Activated T-helper 1 cell treated with anti-CD3 and anti-CD28 coated beads, Interleukin-12 subunit alpha, Interleukin-12 subunit beta, Interleukin-2, Interleukin-4 antibody, amounts not matched to agents 30 ng/mL and 10 ng/mL and 1 ng/mL, durations not matched to agents 14 hours and 24 hours and 36 hours (primary cell): ENCODE results near the gene GAREM2. TPM values are rescaled to one million over a fixed set of nuclear protein-coding genes. Genes with fewer than 3 reads are reported as not detected.

ENCODE experiments used
- DNase-seq: peaks from one replicate; pipeline ENCODE4 v3.0.0; 2021; ENCODE audit warnings: low spot score
- H3K27ac Mint-ChIP-seq: one replicate; pipeline ENCODE4 v1.8.0; 2021; ENCODE audit warnings: mild to moderate bottlenecking, mixed read lengths
- H3K27me3 Mint-ChIP-seq: one replicate; pipeline ENCODE4 v1.8.0; 2022; ENCODE audit warnings: mild to moderate bottlenecking, moderate library complexity, mixed read lengths; ENCODE audit not compliant: insufficient read depth
- H3K36me3 Mint-ChIP-seq: one replicate; pipeline ENCODE4 v1.8.0; 2021; ENCODE audit warnings: low read depth, mixed read lengths
- H3K4me1 Mint-ChIP-seq: one replicate; pipeline ENCODE4 v1.8.0; 2021; ENCODE audit warnings: low read depth, mixed read lengths
- H3K4me3 Mint-ChIP-seq: one replicate; pipeline ENCODE4 v1.8.0; 2021; ENCODE audit warnings: mild to moderate bottlenecking, moderate library complexity, mixed read lengths
- H3K9me3 Mint-ChIP-seq: one replicate; pipeline ENCODE4 v1.8.0; 2021; ENCODE audit warnings: mixed read lengths
- intact Hi-C: fragments of 100-400 bp; cut with micrococcal nuclease; formaldehyde crosslinking; loops from one replicate; pipeline ENCODE4 v1.15.1; 2024
- total RNA-seq: library from RNA; stranded (reverse); gene quantifications from 2 replicates; pipeline ENCODE4 v1.2.3, GENCODE V29; 2022

The GAREM2 gene
- total RNA-seq, 1 donor from 2014 or later, result 6.1 TPM

DNA sequence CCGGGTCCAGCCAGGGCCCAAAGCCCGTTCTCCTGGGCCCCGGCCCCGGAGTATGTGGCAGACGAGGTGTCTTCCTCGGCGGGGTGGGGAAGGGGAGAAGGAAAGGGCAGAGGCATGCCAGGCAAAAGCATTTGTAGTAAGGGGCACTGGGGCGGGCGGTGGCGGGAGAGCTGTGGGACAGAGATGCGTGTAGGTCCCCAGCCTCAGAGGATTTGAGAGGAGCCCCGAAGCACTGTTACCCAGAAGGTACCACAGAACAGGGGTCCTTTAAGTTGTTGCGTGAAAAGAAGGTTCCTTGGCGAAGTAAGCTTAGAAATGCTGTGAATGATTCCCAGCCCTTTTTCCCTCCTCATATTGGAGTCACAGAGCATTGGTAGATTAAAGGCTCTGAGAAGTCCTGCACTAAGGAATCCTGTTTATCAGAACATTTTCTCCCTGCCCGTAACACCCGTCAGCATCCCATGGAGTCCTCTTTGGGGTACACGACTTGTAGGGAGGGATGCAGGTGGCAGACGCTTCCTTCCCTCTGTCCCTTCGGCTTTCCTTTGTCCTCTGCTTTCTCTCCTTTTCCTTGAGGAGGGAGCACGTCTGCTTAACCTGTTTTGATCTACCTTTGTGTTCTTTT is 12.5 kb downstream of the GAREM2 start:
- H3K4me3 Mint-ChIP-seq, result peak overlapping the region; percentile 81
- H3K9me3 Mint-ChIP-seq, result no peaks in the 10 kb centered on the region
- DNase-seq, result no peak
- peak overlapping the region; percentile 52 for H3K27ac Mint-ChIP-seq
- H3K36me3 Mint-ChIP-seq, result no peaks in the 10 kb centered on the region
- H3K4me1 Mint-ChIP-seq, result peaks cover 8% of the 10 kb centered on the region
- peaks cover 17% of the 10 kb centered on the region for H3K27me3 Mint-ChIP-seq
- intact Hi-C loops, result loop anchor here (1.0 to 2.0 kb wide), 2 partner anchors 59 to 145 kb away; partner anchors contain the start of genes HADHA and HADHB

DNA sequence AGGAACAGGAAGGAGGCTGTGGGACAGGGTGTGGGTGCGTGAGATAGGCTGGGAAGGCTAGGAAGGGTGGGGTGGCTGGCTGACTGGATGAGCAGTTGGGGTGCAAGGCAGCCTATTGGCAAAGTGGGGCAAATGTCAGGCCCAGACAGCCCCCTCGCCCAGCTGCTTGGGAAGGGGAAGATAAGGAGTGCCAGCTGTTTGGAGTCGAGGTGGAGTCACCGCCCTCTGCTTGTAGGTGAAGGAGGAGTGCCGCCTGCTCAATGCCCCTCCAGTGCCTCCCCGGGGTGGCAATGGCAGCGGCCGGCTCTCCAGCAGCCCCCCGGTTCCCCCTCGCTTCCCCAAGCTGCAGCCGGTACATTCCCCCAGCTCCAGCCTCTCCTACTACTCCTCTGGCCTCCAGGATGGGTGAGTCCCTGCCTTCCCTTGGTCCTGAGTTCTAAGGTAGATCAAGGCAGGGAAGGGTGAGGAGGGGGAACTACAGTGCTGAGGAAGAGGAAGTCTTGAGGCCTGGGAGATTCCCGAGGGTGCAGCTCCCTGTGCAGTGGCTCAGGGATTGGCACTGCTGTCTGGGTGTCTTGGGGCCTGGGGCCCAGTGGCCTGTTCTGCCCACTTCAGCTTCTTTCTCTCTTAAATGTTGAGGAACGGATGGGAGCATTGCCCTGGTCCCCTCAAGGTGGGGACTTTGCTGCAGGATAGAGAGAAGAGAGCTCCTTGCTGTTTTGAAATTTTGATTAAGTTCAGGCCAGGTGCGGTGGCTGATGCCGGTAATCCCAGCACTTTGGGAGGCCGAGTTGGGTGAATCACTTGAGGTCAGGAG is 13.3 kb downstream of the GAREM2 start:
- H3K4me1 Mint-ChIP-seq, result peaks cover 8% of the 10 kb centered on the region
- H3K4me3 Mint-ChIP-seq, result peak overlapping the region; percentile 81
- intact Hi-C loops, result loop anchor here (1.0 to 2.0 kb wide), 2 partner anchors 59 to 144 kb away; partner anchors contain the start of genes HADHA and HADHB
- peaks cover 6% of the 10 kb centered on the region for H3K36me3 Mint-ChIP-seq
- no peak for DNase-seq
- H3K27ac Mint-ChIP-seq, result peak overlapping the region; percentile 38
- H3K27me3 Mint-ChIP-seq, result peaks cover 10% of the 10 kb centered on the region
- no peaks in the 10 kb centered on the region for H3K9me3 Mint-ChIP-seq

DNA sequence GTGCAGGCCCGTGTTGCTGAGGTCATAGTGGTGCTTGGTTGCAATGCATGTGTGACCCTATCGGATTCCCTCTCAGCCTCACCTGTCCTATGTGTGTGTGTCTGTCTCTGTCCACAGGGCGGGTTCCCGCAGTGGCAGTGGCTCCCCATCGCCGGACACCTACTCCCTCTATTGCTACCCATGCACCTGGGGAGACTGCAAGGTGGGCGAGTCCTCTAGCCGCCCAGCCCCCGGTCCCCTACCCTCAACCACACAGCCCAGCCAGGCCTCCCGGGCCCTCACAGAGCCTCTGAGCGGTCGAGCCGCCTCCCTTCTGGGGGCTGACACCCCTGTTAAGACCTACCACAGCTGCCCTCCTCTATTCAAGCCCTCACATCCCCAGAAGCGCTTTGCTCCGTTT is 14.2 kb downstream of the GAREM2 start:
- no peak for DNase-seq
- Mint-ChIP-seq H3K27me3 (peaks cover 4% of the 10 kb centered on the region), H3K4me1 (peaks cover 8% of the 10 kb centered on the region), H3K27ac (no peak overlapping the region), H3K9me3 (no peaks in the 10 kb centered on the region), H3K4me3 (peak overlapping the region; percentile 37), H3K36me3 (peaks cover 12% of the 10 kb centered on the region)
- intact Hi-C loops, result no loop called here

DNA sequence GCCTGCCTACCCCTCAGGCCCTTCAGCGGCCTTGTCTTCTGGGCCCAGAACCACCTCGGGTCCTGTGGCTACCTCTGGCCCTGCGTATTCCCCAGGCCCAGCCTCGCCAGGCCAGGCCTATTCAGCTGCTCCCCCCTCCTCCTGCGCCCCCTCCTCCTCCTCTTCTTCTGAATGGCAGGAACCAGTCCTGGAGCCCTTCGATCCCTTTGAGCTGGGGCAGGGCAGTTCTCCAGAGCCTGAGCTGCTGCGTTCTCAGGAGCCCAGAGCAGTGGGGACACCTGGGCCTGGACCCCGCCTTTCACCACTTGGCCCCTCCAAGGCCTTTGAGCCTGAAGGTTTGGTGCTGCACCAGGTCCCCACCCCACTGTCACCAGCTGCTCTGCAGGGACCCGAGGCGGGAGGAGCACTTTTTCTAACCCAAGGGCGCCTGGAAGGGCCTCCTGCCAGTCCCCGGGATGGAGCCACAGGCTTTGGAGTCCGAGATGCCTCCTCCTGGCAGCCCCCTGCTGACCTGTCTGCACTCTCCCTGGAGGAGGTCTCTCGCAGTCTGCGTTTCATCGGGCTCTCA is 14.7 kb downstream of the GAREM2 start:
- H3K36me3 Mint-ChIP-seq, result peaks cover 12% of the 10 kb centered on the region
- H3K4me1 Mint-ChIP-seq, result peaks cover 8% of the 10 kb centered on the region
- intact Hi-C loops, result no loop called here
- peaks cover 4% of the 10 kb centered on the region for H3K27me3 Mint-ChIP-seq
- no peak overlapping the region for H3K27ac Mint-ChIP-seq
- no peak for DNase-seq
- H3K4me3 Mint-ChIP-seq, result peak overlapping the region; percentile 26
- no peaks in the 10 kb centered on the region for H3K9me3 Mint-ChIP-seq

DNA sequence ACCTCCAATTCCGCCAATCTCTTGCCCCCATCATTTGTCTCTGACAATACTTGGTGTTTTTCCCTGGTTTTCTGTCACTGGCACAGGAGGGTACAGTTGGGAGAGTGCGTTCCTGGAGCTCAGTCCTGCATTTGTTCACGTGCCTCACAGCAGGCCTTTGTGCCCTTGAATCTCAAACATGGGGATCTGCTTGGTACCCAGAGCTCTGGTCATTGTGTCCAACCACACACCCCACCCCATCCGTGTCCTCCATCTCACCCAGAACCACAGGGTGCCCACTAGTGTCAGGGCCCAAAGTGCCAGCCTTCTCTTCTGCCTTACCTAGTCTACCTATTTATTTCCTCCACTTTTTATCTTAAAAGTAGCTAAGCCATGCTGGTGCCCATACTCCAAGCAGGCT is 16.2 kb downstream of the GAREM2 start:
- H3K27me3 Mint-ChIP-seq, result peaks cover 4% of the 10 kb centered on the region
- H3K9me3 Mint-ChIP-seq, result no peaks in the 10 kb centered on the region
- H3K4me1 Mint-ChIP-seq, result peaks cover 8% of the 10 kb centered on the region
- H3K27ac Mint-ChIP-seq, result no peak overlapping the region
- peaks cover 16% of the 10 kb centered on the region for H3K36me3 Mint-ChIP-seq
- intact Hi-C loops, result no loop called here
- no peak overlapping the region for H3K4me3 Mint-ChIP-seq
- no peak for DNase-seq

DNA sequence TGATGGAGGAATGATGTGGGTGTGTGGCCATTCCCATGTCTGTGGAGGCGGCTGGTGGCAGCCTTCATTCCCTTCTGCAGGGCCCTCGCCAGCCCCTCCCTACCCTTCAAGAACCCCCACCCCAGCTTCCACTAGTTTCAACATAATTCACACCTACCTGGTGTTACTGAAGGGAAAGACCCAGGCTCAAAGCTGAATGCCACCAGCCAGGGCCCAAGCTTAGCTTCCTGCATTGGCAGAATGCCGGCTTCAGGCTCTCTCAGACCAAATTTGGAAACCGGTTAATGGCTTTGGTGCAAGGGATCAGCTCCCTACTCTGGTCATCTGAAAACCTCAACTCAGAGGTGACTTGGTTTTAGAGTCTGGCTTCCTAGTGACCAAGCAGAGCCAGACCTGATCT is 16.9 kb downstream of the GAREM2 start:
- Mint-ChIP-seq H3K27ac (no peak overlapping the region), H3K36me3 (peaks cover 22% of the 10 kb centered on the region), H3K9me3 (no peaks in the 10 kb centered on the region), H3K4me1 (peaks cover 8% of the 10 kb centered on the region), H3K27me3 (peaks cover 4% of the 10 kb centered on the region), H3K4me3 (no peak overlapping the region)
- no peak for DNase-seq
- intact Hi-C loops, result no loop called here

DNA sequence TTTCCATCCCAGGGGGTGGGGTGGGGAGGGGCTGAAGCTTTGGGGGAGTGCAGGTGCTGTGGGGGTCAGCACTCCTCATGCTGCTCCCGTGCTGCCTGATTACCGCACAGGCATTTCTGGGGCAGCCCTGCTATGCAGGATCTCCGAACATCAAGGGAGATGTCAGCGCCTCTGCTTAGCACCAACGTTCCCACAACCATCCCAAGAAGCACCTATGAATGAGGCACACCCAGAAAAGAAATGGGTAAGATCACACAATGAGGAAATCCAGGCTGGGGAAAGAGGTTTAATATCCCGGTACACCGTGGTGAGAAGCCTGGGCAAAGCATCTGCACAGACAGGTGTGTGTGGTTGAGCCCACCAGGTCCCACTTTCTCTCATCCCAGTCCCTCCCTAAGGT is 17.5 kb downstream of the GAREM2 start:
- H3K9me3 Mint-ChIP-seq, result no peaks in the 10 kb centered on the region
- no peak overlapping the region for H3K27ac Mint-ChIP-seq
- intact Hi-C loops, result no loop called here
- H3K36me3 Mint-ChIP-seq, result peaks cover 28% of the 10 kb centered on the region
- H3K4me3 Mint-ChIP-seq, result no peak overlapping the region
- peaks cover 3% of the 10 kb centered on the region for H3K27me3 Mint-ChIP-seq
- H3K4me1 Mint-ChIP-seq, result peaks cover 6% of the 10 kb centered on the region
- no peak for DNase-seq

DNA sequence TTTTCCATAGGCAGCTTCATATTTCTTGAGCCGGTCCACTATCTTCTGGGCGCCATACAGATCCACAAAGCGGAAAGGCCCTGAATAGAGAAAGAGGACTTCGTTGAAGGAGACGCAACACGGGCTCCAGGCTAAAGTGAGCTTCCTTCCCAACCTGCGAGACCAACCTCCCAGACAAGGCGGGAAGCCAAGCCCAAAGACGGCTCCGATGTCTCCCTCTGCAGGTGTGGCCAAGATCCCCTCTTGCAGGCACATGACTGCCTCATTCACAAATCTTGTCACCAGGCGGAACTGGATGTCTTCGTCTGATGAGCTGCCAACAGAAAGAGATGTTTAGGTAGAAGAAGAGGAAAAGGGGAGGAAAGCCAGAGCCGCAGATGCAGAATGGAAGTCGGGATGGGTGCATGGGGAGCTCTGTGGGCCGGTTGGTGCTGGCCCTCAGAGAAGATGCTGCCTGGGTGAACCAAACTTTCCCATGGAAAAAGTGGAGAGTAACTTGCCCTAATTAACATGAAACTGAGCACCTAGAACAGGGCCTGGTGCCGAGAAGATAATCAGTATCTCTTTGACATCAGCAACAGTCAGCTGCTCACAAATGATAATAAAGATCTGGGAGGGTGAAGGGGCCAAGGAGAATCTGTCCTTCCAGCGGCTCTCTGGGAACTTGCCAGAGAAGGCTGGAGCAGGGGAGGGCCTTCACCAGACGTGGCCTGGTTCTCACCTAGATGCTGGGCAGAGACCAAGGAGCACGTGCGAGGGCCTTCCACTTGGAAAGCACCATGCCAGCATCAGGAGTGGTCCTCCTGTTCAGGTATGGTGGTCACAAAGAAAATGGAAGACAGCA is 18.6 kb downstream of the GAREM2 start:
- Mint-ChIP-seq H3K27ac (no peak overlapping the region), H3K9me3 (no peaks in the 10 kb centered on the region), H3K27me3 (no peaks in the 10 kb centered on the region), H3K4me1 (no peaks in the 10 kb centered on the region), H3K36me3 (peaks cover 32% of the 10 kb centered on the region), H3K4me3 (no peak overlapping the region)
- DNase-seq, result no peak
- intact Hi-C loops, result no loop called here

DNA sequence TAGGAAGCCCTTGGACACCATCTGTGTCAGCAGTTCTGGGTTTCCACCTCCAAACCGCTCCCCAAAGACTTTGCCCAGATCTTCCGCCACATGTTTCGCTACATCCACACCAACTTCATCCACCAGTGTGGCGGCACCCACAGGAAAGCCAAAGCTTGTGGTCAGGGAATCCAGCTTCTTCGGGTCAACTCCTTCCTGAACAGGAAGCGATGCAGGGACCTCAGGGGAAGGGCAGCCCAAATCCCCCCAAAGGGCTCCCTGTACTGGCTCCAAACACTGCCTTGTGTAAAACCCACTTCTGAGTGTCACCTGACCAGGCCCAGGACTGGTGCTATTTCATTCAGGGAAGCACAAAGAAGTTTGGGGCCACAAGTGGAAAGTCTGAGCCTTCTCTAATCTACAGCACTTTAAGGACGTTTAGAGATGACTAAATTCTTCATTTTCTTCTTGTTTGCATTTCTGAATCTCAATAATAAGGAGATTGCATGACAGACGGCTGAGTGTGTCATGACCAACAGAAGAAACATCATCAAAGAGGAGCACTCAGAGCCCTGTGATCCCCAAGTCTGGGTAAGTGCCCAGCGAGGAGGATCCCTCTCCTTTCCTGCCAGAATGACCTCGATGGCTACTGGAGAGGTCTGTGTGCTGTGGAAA is 20.8 kb downstream of the GAREM2 start:
- intact Hi-C loops, result no loop called here
- no peak for DNase-seq
- Mint-ChIP-seq H3K36me3 (peaks cover 46% of the 10 kb centered on the region), H3K4me1 (no peaks in the 10 kb centered on the region), H3K27ac (no peak overlapping the region), H3K27me3 (no peaks in the 10 kb centered on the region), H3K4me3 (no peak overlapping the region), H3K9me3 (no peaks in the 10 kb centered on the region)

DNA sequence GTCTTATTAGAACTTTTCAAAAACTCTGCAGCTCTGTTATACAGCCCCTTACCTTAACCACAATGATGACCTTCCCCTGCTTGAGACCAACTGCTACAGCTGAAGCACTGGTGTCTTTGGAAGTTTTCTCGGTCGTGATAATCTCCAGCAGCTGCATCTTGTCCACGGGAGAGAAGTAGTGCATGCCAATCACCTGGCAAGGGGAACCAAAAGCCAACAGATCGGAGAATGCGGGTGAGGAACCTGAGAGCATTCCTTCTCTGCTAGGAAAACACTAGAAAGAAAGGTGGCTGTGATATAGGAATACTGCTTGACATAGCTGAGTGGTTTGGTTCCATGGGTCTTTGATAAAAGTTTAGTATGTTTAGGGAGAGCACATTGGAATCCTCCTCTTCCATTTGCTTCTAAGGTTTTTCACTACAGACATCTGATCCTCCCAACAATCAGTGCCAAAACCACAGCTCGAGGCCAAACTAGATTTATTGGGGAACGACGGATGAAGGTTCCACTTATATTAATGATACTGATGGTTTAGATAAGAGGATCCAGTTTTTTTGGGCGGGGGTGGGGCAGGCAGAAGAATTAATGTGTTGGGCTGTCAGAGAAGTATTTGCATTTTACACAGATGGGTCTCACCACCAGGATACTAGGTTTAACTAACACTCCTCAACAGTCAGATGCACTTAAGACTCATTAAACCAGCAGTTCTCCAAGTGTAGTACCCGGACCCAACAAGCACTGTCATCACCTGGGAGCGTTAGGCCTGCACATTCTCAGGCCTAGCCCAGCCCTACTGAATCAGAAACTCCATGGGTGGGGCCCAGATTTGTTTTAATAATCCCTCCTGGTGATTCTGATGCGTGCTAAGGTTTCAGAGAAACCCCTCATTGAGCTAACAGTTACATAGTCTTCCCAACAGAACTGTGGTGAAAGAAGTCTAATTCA is 22.4 kb downstream of the GAREM2 start:
- Mint-ChIP-seq H3K36me3 (peaks cover 53% of the 10 kb centered on the region), H3K9me3 (no peaks in the 10 kb centered on the region), H3K4me3 (no peak overlapping the region), H3K27ac (no peak overlapping the region), H3K27me3 (no peaks in the 10 kb centered on the region), H3K4me1 (no peaks in the 10 kb centered on the region)
- intact Hi-C loops, result no loop called here
- DNase-seq, result no peak

DNA sequence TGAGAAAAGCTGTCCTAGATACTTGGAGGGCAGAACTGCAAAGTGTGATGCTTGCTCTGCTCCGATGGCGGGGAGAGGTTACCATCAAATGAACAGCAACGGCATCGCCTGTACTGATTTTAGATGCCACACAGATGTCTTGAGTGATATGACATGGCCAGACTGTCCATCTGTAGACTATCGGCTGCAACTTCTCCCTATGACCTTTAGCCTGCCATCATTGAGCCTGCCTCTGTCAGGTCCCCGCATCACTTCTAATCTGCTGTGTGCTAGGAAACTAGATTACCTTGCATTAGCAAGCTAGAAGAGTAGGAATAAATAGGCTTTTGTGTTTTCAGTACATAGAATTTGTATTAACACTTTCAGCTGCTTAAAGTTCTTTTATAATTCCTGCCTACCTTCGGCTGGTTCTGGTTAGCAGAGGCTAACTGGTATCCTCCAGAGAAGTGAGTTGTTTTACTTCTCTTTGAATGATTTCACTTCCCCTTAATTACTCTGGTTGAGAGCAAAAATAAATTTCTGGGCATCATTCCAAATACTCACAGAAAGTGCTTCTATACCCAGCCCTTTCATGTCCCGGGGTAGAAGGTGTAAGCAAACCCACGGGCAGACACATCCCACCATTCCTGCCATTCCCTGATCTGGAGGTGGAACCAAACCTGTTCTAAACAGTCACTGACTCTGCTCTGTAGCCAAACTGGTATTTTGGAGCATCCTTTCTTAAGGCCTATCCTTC is 24.0 kb downstream of the GAREM2 start:
- Mint-ChIP-seq H3K36me3 (peaks cover 51% of the 10 kb centered on the region), H3K27ac (no peak overlapping the region), H3K4me1 (no peaks in the 10 kb centered on the region), H3K27me3 (no peaks in the 10 kb centered on the region), H3K9me3 (no peaks in the 10 kb centered on the region), H3K4me3 (no peak overlapping the region)
- DNase-seq, result no peak
- intact Hi-C loops, result no loop called here
